ENCODE data around the gene LIF. TPM values are rescaled to one million over a fixed set of nuclear protein-coding genes. Genes with fewer than 3 reads are reported as not detected.
A peak's percentile ranks its signal among the peaks of the same experiment; 100 is the strongest.

The LIF gene
- total RNA-seq, 1 donor from 2014 or later = 2.3 TPM

DNA sequence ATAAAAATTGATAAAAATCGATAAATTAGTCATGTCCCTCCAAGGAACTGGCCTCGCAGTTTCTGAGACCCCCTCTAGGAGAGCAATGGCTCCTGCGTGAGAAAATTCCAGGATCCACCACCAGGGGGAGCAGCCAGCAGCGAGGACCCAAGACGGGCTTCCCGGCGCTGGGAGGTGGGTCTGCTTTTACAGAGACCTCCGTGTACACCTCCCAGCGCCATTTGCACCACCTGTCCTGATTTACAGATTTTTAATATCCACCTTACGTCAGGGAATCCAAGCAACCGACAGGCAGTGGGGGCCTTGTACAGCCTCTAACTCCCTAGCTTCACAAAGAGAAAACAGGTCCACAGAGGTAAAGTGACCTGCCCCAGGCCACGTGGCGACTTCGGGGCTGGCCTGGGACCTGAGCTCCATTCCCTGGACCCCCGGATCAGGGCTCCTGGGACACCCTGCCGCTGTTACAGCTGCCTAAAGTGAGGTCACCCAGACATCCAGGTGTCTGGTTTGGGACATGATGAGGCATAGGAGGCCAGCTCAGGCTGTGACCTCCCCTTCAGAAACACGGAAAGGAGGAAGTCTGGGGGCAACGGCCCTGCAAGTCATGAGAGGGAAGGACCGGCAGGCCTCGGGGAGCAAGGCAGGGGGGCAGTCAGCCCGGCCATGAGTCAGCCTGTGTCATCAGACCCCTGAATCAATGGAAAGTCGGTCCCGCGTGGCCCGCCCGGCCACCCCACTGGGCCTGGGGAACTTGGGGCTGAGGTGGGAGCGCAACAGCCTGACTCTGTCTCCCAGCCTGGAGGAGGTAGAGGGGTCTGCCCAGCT is 16.6 kb upstream of the LIF start:
- Mint-ChIP-seq H3K27me3 (peaks cover 25% of the 10 kb centered on the region), H3K9me3 (ENCODE audit: low read depth) (no peaks in the 10 kb centered on the region), H3K4me3 (ENCODE audit: low read depth) (no peak overlapping the region), H3K4me1 (ENCODE audit: low read depth) (no peaks in the 10 kb centered on the region), H3K27ac (no peak overlapping the region), H3K36me3 (ENCODE audit: insufficient read depth) (no peaks in the 10 kb centered on the region)
- peak; percentile 84 for DNase-seq (ENCODE audit: low spot score, unreplicated experiment)
- TF ChIP-seq, protein P1, sequence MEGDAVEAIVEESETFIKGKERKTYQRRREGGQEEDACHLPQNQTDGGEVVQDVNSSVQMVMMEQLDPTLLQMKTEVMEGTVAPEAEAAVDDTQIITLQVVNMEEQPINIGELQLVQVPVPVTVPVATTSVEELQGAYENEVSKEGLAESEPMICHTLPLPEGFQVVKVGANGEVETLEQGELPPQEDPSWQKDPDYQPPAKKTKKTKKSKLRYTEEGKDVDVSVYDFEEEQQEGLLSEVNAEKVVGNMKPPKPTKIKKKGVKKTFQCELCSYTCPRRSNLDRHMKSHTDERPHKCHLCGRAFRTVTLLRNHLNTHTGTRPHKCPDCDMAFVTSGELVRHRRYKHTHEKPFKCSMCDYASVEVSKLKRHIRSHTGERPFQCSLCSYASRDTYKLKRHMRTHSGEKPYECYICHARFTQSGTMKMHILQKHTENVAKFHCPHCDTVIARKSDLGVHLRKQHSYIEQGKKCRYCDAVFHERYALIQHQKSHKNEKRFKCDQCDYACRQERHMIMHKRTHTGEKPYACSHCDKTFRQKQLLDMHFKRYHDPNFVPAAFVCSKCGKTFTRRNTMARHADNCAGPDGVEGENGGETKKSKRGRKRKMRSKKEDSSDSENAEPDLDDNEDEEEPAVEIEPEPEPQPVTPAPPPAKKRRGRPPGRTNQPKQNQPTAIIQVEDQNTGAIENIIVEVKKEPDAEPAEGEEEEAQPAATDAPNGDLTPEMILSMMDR (IDR thresholded peaks at IDR 0.05; ENCODE audit: unreplicated experiment) = peak; percentile 100

DNA sequence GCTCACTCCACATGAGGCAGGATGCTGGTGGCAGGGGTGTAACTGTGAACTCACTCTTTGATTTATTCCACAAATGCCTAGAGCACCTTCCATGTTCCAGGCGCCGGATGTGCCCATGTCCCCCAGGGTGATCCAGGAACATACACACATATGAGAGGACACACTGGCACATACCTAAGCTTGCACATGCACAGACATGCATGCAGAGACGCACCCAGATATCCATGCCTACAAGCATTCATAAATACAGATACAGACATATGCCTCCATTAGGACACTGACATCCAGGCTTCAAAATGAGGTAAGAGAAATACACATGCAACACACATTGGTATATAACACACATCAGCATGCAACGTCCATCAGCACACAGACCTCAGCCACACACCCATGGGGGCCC is 15.6 kb upstream of the LIF start:
- Mint-ChIP-seq H3K4me1 (ENCODE audit: low read depth) (peaks cover 2% of the 10 kb centered on the region), H3K4me3 (ENCODE audit: low read depth) (no peak overlapping the region), H3K27ac (no peak overlapping the region), H3K36me3 (ENCODE audit: insufficient read depth) (no peaks in the 10 kb centered on the region), H3K9me3 (ENCODE audit: low read depth) (no peaks in the 10 kb centered on the region), H3K27me3 (peaks cover 28% of the 10 kb centered on the region)
- TF ChIP-seq, protein P1 (IDR thresholded peaks at IDR 0.05; ENCODE audit: unreplicated experiment) = no peak
- no peak for DNase-seq (ENCODE audit: low spot score, unreplicated experiment)

DNA sequence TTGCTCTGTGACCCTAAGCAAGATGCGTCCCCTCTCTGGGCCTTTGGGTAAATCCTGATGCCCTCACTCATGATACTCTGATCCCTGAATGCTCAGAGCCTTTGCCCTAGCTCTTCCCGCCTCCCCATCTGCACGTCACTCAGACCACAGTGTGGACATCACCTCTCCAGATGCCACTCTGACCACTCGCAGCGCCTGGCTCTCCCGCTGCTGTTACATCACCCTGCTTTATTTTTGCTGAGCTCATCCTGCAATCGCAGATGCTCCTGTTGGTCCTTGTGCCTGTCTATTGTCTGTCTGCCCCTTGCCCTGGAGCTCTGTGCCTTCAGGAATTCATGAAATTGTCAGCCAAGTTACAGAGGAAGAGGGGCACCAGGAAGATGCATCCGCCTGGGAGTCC is 14.6 kb upstream of the LIF start:
- H3K4me1 Mint-ChIP-seq (ENCODE audit: low read depth) = peaks cover 3% of the 10 kb centered on the region
- TF ChIP-seq, protein P1 (IDR thresholded peaks at IDR 0.05; ENCODE audit: unreplicated experiment) = no peak
- H3K4me3 Mint-ChIP-seq (ENCODE audit: low read depth) = no peak overlapping the region
- no peaks in the 10 kb centered on the region for H3K36me3 Mint-ChIP-seq (ENCODE audit: insufficient read depth)
- H3K27ac Mint-ChIP-seq = no peak overlapping the region
- no peak for DNase-seq (ENCODE audit: low spot score, unreplicated experiment)
- peaks cover 32% of the 10 kb centered on the region for H3K27me3 Mint-ChIP-seq
- H3K9me3 Mint-ChIP-seq (ENCODE audit: low read depth) = no peaks in the 10 kb centered on the region

DNA sequence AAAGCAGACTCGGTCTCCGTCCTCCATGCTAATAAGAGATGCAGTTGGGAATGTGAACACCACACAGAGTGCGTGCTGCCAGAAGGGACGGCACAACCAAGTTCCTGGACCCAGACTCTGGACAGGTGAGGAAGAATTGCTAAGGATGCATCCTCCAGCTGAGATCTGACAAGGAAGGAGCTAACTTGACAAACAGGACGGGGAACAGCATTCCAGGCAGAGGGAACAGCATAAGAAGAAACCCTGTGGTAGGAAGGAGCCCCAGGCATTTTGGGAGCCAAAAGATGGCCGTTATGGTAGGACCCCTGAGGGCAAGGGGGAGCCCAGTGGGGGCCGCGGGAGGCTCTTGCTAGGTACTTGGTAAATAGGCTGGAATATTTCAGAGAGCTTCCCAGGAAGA is 14.1 kb upstream of the LIF start:
- Mint-ChIP-seq H3K27ac (no peak overlapping the region), H3K4me1 (ENCODE audit: low read depth) (peaks cover 3% of the 10 kb centered on the region), H3K9me3 (ENCODE audit: low read depth) (no peaks in the 10 kb centered on the region), H3K4me3 (ENCODE audit: low read depth) (no peak overlapping the region), H3K36me3 (ENCODE audit: insufficient read depth) (no peaks in the 10 kb centered on the region), H3K27me3 (peaks cover 33% of the 10 kb centered on the region)
- TF ChIP-seq, protein P1 (IDR thresholded peaks at IDR 0.05; ENCODE audit: unreplicated experiment) = no peak
- DNase-seq (ENCODE audit: low spot score, unreplicated experiment) = no peak

DNA sequence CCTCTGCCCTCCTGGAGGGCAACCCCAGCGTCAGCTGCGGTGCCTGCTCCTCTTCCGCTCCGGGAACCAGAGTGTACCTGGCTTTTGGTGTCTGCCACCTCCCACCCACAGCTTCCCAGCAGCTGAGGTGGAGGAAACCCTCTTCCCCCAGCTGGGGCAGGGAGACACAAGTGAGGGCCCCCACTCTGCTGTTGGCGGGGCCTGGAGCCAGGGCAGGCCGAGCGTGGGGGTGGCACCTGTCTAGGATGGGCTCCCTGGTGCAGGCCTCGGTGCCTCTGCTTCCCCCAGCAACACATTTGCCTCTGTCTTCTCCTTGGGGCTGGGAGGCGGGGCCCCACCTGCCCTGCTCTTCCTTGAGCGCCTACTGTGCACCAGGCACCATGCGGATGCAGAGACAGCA is 13.7 kb upstream of the LIF start:
- Mint-ChIP-seq H3K36me3 (ENCODE audit: insufficient read depth) (no peaks in the 10 kb centered on the region), H3K27ac (no peak overlapping the region), H3K27me3 (peaks cover 33% of the 10 kb centered on the region), H3K4me1 (ENCODE audit: low read depth) (peaks cover 3% of the 10 kb centered on the region), H3K4me3 (ENCODE audit: low read depth) (no peak overlapping the region), H3K9me3 (ENCODE audit: low read depth) (no peaks in the 10 kb centered on the region)
- TF ChIP-seq, protein P1 (IDR thresholded peaks at IDR 0.05; ENCODE audit: unreplicated experiment) = no peak
- no peak for DNase-seq (ENCODE audit: low spot score, unreplicated experiment)

All from progenitor cell of endocrine pancreas (in vitro differentiated cells).